Loucy (cell line): ENCODE measurements around the gene PLSCR5.

Experiments used
- H2AFZ ChIP-seq: fragments of 200-600 bp; sonication (generic); 2 replicates; pipeline ENCODE4 v1.6.0; 2016; ENCODE audit warnings: antibody characterized with exemption, mild to moderate bottlenecking, low read length, moderate library complexity
- H3F3A ChIP-seq: fragments of 200-600 bp; 2 replicates; pipeline ENCODE4 v1.6.0; 2016; ENCODE audit warnings: antibody characterized with exemption, low read depth, mild to moderate bottlenecking
- H3K27me3 ChIP-seq: fragments of 200-600 bp; sonication (generic); 2 replicates; pipeline ENCODE4 v1.6.1; 2014; ENCODE audit warnings: low read length, mild to moderate bottlenecking; ENCODE audit not compliant: insufficient read depth, poor library complexity, severe bottlenecking
- H3K36me3 ChIP-seq: fragments of 200-600 bp; sonication (generic); 2 replicates; pipeline ENCODE4 v1.6.1; 2016; ENCODE audit warnings: low read length; ENCODE audit not compliant: insufficient read depth
- H3K4me1 ChIP-seq: fragments of 200-600 bp; sonication (generic); 2 replicates; pipeline ENCODE4 v1.5.1; 2014; ENCODE audit warnings: low read length, mild to moderate bottlenecking; ENCODE audit not compliant: insufficient read depth, poor library complexity, severe bottlenecking
- H3K4me2 ChIP-seq: fragments of 200-600 bp; sonication (generic); 2 replicates; pipeline ENCODE4 v1.6.0; 2014; ENCODE audit warnings: antibody characterized with exemption, low read length, low read depth, mild to moderate bottlenecking; ENCODE audit not compliant: poor library complexity, severe bottlenecking
- H3K4me3 ChIP-seq: fragments of 200-600 bp; sonication (generic); 2 replicates; pipeline ENCODE4 v1.5.1; 2014; ENCODE audit warnings: low read length, mild to moderate bottlenecking, mixed read lengths; ENCODE audit not compliant: poor library complexity, severe bottlenecking
- H3K79me2 ChIP-seq: fragments of 200-600 bp; sonication (generic); 2 replicates; pipeline ENCODE4 v1.6.1; 2014; ENCODE audit warnings: low read length; ENCODE audit not compliant: insufficient read depth
- H3K9ac ChIP-seq: fragments of 200-600 bp; sonication (generic); 2 replicates; pipeline ENCODE4 v1.6.0; 2014; ENCODE audit warnings: mild to moderate bottlenecking, low read depth, low read length, moderate library complexity; ENCODE audit not compliant: poor library complexity, severe bottlenecking
- H3K9me2 ChIP-seq: fragments of 200-600 bp; sonication (generic); replicated peaks from 2 replicates; pipeline ENCODE4 v1.6.1; 2016; ENCODE audit warnings: low read depth, low read length, mixed read lengths
- H3K9me3 ChIP-seq: fragments of 200-600 bp; sonication (generic); 2 replicates; pipeline ENCODE4 v1.6.1; 2014; ENCODE audit warnings: mild to moderate bottlenecking, antibody characterized with exemption, low read length, low read depth; ENCODE audit not compliant: insufficient read depth
- H4K20me1 ChIP-seq: fragments of 200-600 bp; sonication (generic); 2 replicates; pipeline ENCODE4 v1.6.0; 2014; ENCODE audit warnings: antibody characterized with exemption, low read length, mild to moderate bottlenecking; ENCODE audit not compliant: insufficient read depth, poor library complexity, severe bottlenecking
- CTCF ChIP-seq: fragments of 200-600 bp; sonication (generic); conservative IDR thresholded peaks from 2 replicates; pipeline ENCODE4 v1.5.1; 2014; ENCODE audit warnings: mild to moderate bottlenecking, antibody characterized with exemption, low read length
- EZH2phosphoT487 ChIP-seq: fragments of 200-600 bp; IDR thresholded peaks from 2 replicates; pipeline ENCODE4 v1.6.1; 2018; ENCODE audit warnings: antibody characterized with exemption, mild to moderate bottlenecking, moderate library complexity, borderline replicate concordance

The PLSCR5 gene

GRCh38 chr3:146575636-146576035, 29.5 kb downstream of the PLSCR5 start:
- H3K79me2 ChIP-seq, result no peaks in the 10 kb centered on the region
- H3K4me2 ChIP-seq, result no peak overlapping the region
- H4K20me1 ChIP-seq, result no peaks in the 10 kb centered on the region
- H3K9me2 ChIP-seq, result no peaks in the 10 kb centered on the region
- no peaks in the 10 kb centered on the region for H3K4me1 ChIP-seq
- no peak overlapping the region for H3K4me3 ChIP-seq
- no peaks in the 10 kb centered on the region for H3F3A ChIP-seq
- no peaks in the 10 kb centered on the region for H3K36me3 ChIP-seq
- H3K9me3 ChIP-seq, result no peaks in the 10 kb centered on the region
- TF ChIP-seq EZH2phosphoT487 (no peak), CTCF (no peak)
- no peaks in the 10 kb centered on the region for H3K27me3 ChIP-seq
- H2AFZ ChIP-seq, result no peak overlapping the region
- no peak overlapping the region for H3K9ac ChIP-seq

- Histone ChIP-seq H4K20me1 (no peaks in the 10 kb centered on the region), H3K27me3 (no peaks in the 10 kb centered on the region), H3K9me3 (no peaks in the 10 kb centered on the region), H3F3A (no peaks in the 10 kb centered on the region), H3K36me3 (no peaks in the 10 kb centered on the region), H3K4me3 (no peak overlapping the region), H3K4me2 (no peak overlapping the region), H3K9ac (no peak overlapping the region), H3K9me2 (no peaks in the 10 kb centered on the region), H3K4me1 (no peaks in the 10 kb centered on the region), H3K79me2 (no peaks in the 10 kb centered on the region), H2AFZ (no peak overlapping the region)
- no peak for TF ChIP-seq EZH2phosphoT487
- no peak for TF ChIP-seq CTCF
Observed at GRCh38 chr3:146574173-146574572, 31.0 kb downstream of the PLSCR5 start.

GRCh38 chr3:146569314-146569713, 35.8 kb downstream of the PLSCR5 start:
- H3K9me2 ChIP-seq, result no peaks in the 10 kb centered on the region
- H2AFZ ChIP-seq, result no peak overlapping the region
- H3K36me3 ChIP-seq, result no peaks in the 10 kb centered on the region
- H4K20me1 ChIP-seq, result no peaks in the 10 kb centered on the region
- H3K4me2 ChIP-seq, result no peak overlapping the region
- no peaks in the 10 kb centered on the region for H3K9me3 ChIP-seq
- H3F3A ChIP-seq, result no peaks in the 10 kb centered on the region
- H3K4me1 ChIP-seq, result no peaks in the 10 kb centered on the region
- no peaks in the 10 kb centered on the region for H3K27me3 ChIP-seq
- TF ChIP-seq CTCF (no peak), EZH2phosphoT487 (no peak)
- H3K79me2 ChIP-seq, result no peaks in the 10 kb centered on the region
- no peak overlapping the region for H3K4me3 ChIP-seq
- H3K9ac ChIP-seq, result no peak overlapping the region
